HepG2 (cell line): ENCODE results near the gene HRG. TPM values are rescaled to one million over a fixed set of nuclear protein-coding genes. Genes with fewer than 3 reads are reported as not detected.

Experiments
- CEBPB ChIP-seq: IDR thresholded peaks from 2 replicates; pipeline ENCODE4 v1.6.1; 2011; ENCODE audit warnings: low read depth, low read length, improper control_type of control experiment, borderline replicate concordance
- FOXP1 ChIP-seq, 2 experiments: fragments of 450-650 bp in 1 of 2; IDR thresholded peaks; 2 replicates each; pipeline ENCODE4 v1.6.1; 2017 to 2018; ENCODE audit warnings: antibody characterized with exemption in 1 of 2
- FOXP4 ChIP-seq: sonication (generic); formaldehyde crosslinking; IDR thresholded peaks from 2 replicates; pipeline ENCODE4 v1.4.0; 2020; ENCODE audit warnings: missing genetic modification reagents
- NBN ChIP-seq: fragments of 450-650 bp; conservative IDR thresholded peaks from 2 replicates; pipeline ENCODE4 v1.6.1; 2017
- NR0B2 ChIP-seq: sonication (generic); formaldehyde crosslinking; IDR thresholded peaks from 2 replicates; pipeline ENCODE4 v1.4.0; 2020; ENCODE audit warnings: mild to moderate bottlenecking, missing genetic modification reagents
- PREB ChIP-seq: sonication (generic); formaldehyde crosslinking; IDR thresholded peaks from 2 replicates; pipeline ENCODE4 v1.4.0; 2020; ENCODE audit warnings: missing genetic modification reagents
- SATB2 ChIP-seq: sonication (generic); formaldehyde crosslinking; IDR thresholded peaks from 2 replicates; pipeline ENCODE4 v1.5.0; 2020; ENCODE audit warnings: missing genetic modification reagents
- ZBTB14 ChIP-seq: sonication (generic); formaldehyde crosslinking; IDR thresholded peaks from 2 replicates; pipeline ENCODE4 v1.4.0; 2020; ENCODE audit warnings: missing genetic modification reagents
- ZBTB20 ChIP-seq: sonication (generic); formaldehyde crosslinking; IDR thresholded peaks from 2 replicates; pipeline ENCODE4 v1.8.1; 2023; ENCODE audit warnings: missing genetic modification reagents, low read depth, mild to moderate bottlenecking, borderline replicate concordance
- ZNF224 ChIP-seq: sonication (generic); formaldehyde crosslinking; IDR thresholded peaks from 2 replicates; pipeline ENCODE4 v1.5.0; 2020; ENCODE audit warnings: mild to moderate bottlenecking, missing genetic modification reagents
- ZNF232 ChIP-seq: sonication (generic); formaldehyde crosslinking; IDR thresholded peaks from 2 replicates; pipeline ENCODE4 v1.4.0; 2020; ENCODE audit warnings: missing genetic modification reagents, borderline replicate concordance
- ZNF530 ChIP-seq: sonication (generic); formaldehyde crosslinking; IDR thresholded peaks from 2 replicates; pipeline ENCODE4 v1.5.0; 2020; ENCODE audit warnings: low read depth, mild to moderate bottlenecking, missing genetic modification reagents
- ZNF629 ChIP-seq: sonication (generic); formaldehyde crosslinking; conservative IDR thresholded peaks from 2 replicates; pipeline ENCODE4 v1.5.0; 2020; ENCODE audit warnings: missing genetic modification reagents
- ZNF644 ChIP-seq: IDR thresholded peaks from 2 replicates; pipeline ENCODE4 v1.6.1; 2016; ENCODE audit warnings: low read depth
- ZNF674 ChIP-seq: sonication (generic); formaldehyde crosslinking; IDR thresholded peaks from 2 replicates; pipeline ENCODE4 v1.5.0; 2020; ENCODE audit warnings: low read depth, mild to moderate bottlenecking, missing genetic modification reagents
- ZNF766 ChIP-seq: sonication (generic); formaldehyde crosslinking; IDR thresholded peaks from 2 replicates; pipeline ENCODE4 v1.5.0; 2020; ENCODE audit warnings: missing genetic modification reagents, borderline replicate concordance
- polyA plus RNA-seq, 8 experiments: library from polyadenylated mRNA; depleted of rRNA in 3 of 8; stranded (reverse) in 7 of 8; unstranded in 1 of 8; fragments of >200 nt; fragmentation: Illumina TruSeq in 4 of 8; extraction: Trizol in 4 of 8; gene quantifications; 2 replicates each; pipeline versions ENCODE4 v1.2.1 to v1.2.3, GENCODE V29; 2011 to 2016; ENCODE audit warnings: low read depth in 4 of 8, missing spikeins in 1 of 8, mixed read lengths in 1 of 8; ENCODE audit not compliant: insufficient read depth in 1 of 8
- total RNA-seq, 5 experiments: library from RNA; depleted of rRNA; stranded (reverse); fragments of >200 nt; fragmentation: Illumina TruSeq; extraction: Trizol; gene quantifications; 2 replicates each; pipeline ENCODE4 v1.2.3, GENCODE V29; 2016; ENCODE audit warnings: low read depth in 1 of 5
- TF ChIP-seq, protein P1 (sequence below): sonication (generic); formaldehyde crosslinking; IDR thresholded peaks from 2 replicates; pipeline ENCODE4 v1.4.0; 2020; ENCODE audit warnings: low read depth, mild to moderate bottlenecking, missing genetic modification reagents
- TF ChIP-seq, protein P2 (sequence below): IDR thresholded peaks from 2 replicates; pipeline ENCODE4 v1.4.0; 2020; ENCODE audit warnings: mild to moderate bottlenecking, missing genetic modification reagents
- TF ChIP-seq, protein P3 (sequence below): sonication (generic); formaldehyde crosslinking; IDR thresholded peaks from 2 replicates; pipeline ENCODE4 v1.4.0; 2020; ENCODE audit warnings: missing genetic modification reagents

HRG gene
- total and polyA plus RNA-seq, 2 of the 13 experiments (the other 11 are each of a cell fraction or from before 2014, with no cell fraction given) = 0.09 to 0.11 TPM

DNA sequence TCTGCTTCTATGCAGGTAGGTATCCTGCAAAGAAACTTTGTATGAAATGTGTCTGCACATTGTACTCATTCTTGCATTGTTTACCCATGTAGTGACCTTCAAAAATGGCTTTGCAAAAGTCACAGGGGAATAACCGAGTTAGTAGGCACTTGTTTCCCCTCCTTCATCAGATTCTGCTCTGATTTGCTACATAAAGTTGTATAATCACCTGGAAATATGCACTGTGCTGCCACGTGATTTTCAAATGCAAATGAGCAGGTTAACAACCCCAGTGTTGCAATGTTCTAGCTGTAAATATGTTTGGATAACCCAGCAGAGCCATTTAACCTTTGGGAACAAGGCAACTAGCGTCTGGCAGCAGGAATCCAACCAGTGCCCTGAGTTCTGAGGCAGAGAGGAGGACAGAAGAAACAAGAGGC, 51.2 kb downstream of the HRG start, which contains the start of gene KNG1 (continued):
- TF ChIP-seq FOXP4 (CRISPR knock-in tag) (peak; percentile 58), FOXP1 (IDR thresholded peaks at IDR 0.05) (0 out of 2 replicates have a peak, but pooled peaks have one; percentile 3), FOXP1 (CRISPR knock-in tag; IDR thresholded peaks at IDR 0.05) (peak; percentile 47), NBN (no peak), ZBTB14 (CRISPR knock-in tag) (no peak), NR0B2 (CRISPR knock-in tag) (no peak), SATB2 (no peak), ZNF766 (CRISPR knock-in tag) (no peak), ZNF530 (CRISPR knock-in tag) (no peak), ZNF644 (CRISPR knock-in tag) (no peak), ZNF674 (CRISPR knock-in tag) (no peak), PREB (no peak), CEBPB (peak; percentile 77), ZBTB20 (CRISPR knock-in tag) (no peak), ZNF629 (no peak), ZNF224 (CRISPR knock-in tag) (no peak), ZNF232 (CRISPR knock-in tag) (no peak)
- TF ChIP-seq, protein P1, sequence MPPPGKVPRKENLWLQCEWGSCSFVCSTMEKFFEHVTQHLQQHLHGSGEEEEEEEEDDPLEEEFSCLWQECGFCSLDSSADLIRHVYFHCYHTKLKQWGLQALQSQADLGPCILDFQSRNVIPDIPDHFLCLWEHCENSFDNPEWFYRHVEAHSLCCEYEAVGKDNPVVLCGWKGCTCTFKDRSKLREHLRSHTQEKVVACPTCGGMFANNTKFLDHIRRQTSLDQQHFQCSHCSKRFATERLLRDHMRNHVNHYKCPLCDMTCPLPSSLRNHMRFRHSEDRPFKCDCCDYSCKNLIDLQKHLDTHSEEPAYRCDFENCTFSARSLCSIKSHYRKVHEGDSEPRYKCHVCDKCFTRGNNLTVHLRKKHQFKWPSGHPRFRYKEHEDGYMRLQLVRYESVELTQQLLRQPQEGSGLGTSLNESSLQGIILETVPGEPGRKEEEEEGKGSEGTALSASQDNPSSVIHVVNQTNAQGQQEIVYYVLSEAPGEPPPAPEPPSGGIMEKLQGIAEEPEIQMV (CRISPR knock-in tag) = no peak
- TF ChIP-seq, protein P2, sequence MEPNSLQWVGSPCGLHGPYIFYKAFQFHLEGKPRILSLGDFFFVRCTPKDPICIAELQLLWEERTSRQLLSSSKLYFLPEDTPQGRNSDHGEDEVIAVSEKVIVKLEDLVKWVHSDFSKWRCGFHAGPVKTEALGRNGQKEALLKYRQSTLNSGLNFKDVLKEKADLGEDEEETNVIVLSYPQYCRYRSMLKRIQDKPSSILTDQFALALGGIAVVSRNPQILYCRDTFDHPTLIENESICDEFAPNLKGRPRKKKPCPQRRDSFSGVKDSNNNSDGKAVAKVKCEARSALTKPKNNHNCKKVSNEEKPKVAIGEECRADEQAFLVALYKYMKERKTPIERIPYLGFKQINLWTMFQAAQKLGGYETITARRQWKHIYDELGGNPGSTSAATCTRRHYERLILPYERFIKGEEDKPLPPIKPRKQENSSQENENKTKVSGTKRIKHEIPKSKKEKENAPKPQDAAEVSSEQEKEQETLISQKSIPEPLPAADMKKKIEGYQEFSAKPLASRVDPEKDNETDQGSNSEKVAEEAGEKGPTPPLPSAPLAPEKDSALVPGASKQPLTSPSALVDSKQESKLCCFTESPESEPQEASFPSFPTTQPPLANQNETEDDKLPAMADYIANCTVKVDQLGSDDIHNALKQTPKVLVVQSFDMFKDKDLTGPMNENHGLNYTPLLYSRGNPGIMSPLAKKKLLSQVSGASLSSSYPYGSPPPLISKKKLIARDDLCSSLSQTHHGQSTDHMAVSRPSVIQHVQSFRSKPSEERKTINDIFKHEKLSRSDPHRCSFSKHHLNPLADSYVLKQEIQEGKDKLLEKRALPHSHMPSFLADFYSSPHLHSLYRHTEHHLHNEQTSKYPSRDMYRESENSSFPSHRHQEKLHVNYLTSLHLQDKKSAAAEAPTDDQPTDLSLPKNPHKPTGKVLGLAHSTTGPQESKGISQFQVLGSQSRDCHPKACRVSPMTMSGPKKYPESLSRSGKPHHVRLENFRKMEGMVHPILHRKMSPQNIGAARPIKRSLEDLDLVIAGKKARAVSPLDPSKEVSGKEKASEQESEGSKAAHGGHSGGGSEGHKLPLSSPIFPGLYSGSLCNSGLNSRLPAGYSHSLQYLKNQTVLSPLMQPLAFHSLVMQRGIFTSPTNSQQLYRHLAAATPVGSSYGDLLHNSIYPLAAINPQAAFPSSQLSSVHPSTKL (CRISPR knock-in tag) = peak; percentile 69
- TF ChIP-seq, protein P3, sequence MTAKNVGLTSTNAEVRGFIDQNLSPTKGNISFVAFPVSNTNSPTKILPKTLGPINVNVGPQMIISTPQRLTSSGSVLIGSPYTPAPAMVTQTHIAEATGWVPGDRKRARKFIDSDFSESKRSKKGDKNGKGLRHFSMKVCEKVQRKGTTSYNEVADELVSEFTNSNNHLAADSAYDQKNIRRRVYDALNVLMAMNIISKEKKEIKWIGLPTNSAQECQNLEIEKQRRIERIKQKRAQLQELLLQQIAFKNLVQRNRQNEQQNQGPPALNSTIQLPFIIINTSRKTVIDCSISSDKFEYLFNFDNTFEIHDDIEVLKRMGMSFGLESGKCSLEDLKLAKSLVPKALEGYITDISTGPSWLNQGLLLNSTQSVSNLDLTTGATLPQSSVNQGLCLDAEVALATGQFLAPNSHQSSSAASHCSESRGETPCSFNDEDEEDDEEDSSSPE (CRISPR knock-in tag) = no peak
